ENCODE data around the gene FIG4. TPM values are rescaled to one million over a fixed set of nuclear protein-coding genes. Genes with fewer than 3 reads are reported as not detected.

Gene FIG4
- polyA plus RNA-seq, 1 of the 3 experiments (the other 2 are of a cell fraction) = 6.8 TPM

GRCh38 chr6:109874086-109874485 lies 183.0 kb downstream of the FIG4 start:
- WGBS (ENCODE audit: low lambda C conversion rate) = 42% methylated on average over 4 of the region's 4 CpGs

More at GRCh38 chr6:109874086-109874485, 183.0 kb downstream of the FIG4 start:
- CTCF ChIA-PET = no interaction called here
- H3K27me3 ChIP-seq (ENCODE audit: insufficient read depth) = no peaks in the 10 kb centered on the region
- no peak overlapping the region for H3K9ac ChIP-seq
- no peaks in the 10 kb centered on the region for H3F3A ChIP-seq (replicated peaks; ENCODE audit: insufficient read depth)
- POLR2A ChIA-PET = no interaction called here
- no peaks in the 10 kb centered on the region for H3K9me3 ChIP-seq
- H3K4me1 ChIP-seq (ENCODE audit: control insufficient read depth in 1 of 2, insufficient read depth in 2 of 2, low read depth in 1 of 2, low read length in 1 of 2) = no peaks in the 10 kb centered on the region; a peak in 1 of 4 replicates
- H3K4me2 ChIP-seq = no peak overlapping the region
- H3K79me2 ChIP-seq (ENCODE audit: insufficient read depth) = no peaks in the 10 kb centered on the region
- TF ChIP-seq FOXM1 (IDR thresholded peaks at IDR 0.05; ENCODE audit: low read depth) (no peak), SMC3 (IDR thresholded peaks at IDR 0.05; ENCODE audit: low read depth, low read length) (no peak), ELF1 (IDR thresholded peaks at IDR 0.05) (no peak), EP300 (IDR thresholded peaks at IDR 0.05; ENCODE audit: borderline replicate concordance in 1 of 2, low read depth in 1 of 2, low read length in 1 of 2) (no peak), USF1 (IDR thresholded peaks at IDR 0.05; ENCODE audit: borderline replicate concordance, low read depth) (no peak), TEAD4 (IDR thresholded peaks at IDR 0.05; ENCODE audit: borderline replicate concordance, insufficient read depth) (no peak), RFX5 (IDR thresholded peaks at IDR 0.05; ENCODE audit: low read length) (no peak), MEF2A (IDR thresholded peaks at IDR 0.05; ENCODE audit: borderline replicate concordance, low read depth) (no peak), REST (IDR thresholded peaks at IDR 0.05; ENCODE audit: low read depth, low read length) (no peak), ZBTB33 (IDR thresholded peaks at IDR 0.05; ENCODE audit: borderline replicate concordance, low read depth) (no peak), MXI1 (IDR thresholded peaks at IDR 0.05; ENCODE audit: low read depth, low read length) (no peak), MAX (IDR thresholded peaks at IDR 0.05; ENCODE audit: low read depth) (no peak), FOSL2 (IDR thresholded peaks at IDR 0.05; ENCODE audit: borderline replicate concordance, low read depth) (no peak), RCOR1 (IDR thresholded peaks at IDR 0.05; ENCODE audit: low read length) (no peak), GABPA (IDR thresholded peaks at IDR 0.05; ENCODE audit: low read depth) (no peak), TCF12 (IDR thresholded peaks at IDR 0.05) (no peak), USF2 (IDR thresholded peaks at IDR 0.05; ENCODE audit: borderline replicate concordance, low read depth, low read length) (no peak)
- no peaks in the 10 kb centered on the region for H3K36me3 ChIP-seq (replicated peaks in 1 of 2; ENCODE audit: control insufficient read depth in 1 of 2, insufficient read depth in 2 of 2, low read length in 1 of 2)
- no peaks in the 10 kb centered on the region for H3K9me2 ChIP-seq
- H3K27ac ChIP-seq (ENCODE audit: low read depth in 2 of 2, low read length in 1 of 2) = no peak overlapping the region
- H3K4me3 ChIP-seq (ENCODE audit: low read depth in 2 of 2, low read length in 1 of 2) = no peak overlapping the region
- H4K20me1 ChIP-seq (ENCODE audit: insufficient read depth) = no peaks in the 10 kb centered on the region
- no peak for DNase-seq
- H2AFZ ChIP-seq (ENCODE audit: low read depth) = no peak overlapping the region
